ENCODE measurements around the gene CASK.

The CASK gene

GRCh38 chrX:41470706-41471105 lies 452.6 kb downstream of the CASK start:
- no peak for DNase-seq (ENCODE audit: low spot score)

- DNase-seq (ENCODE audit: low spot score), result no peak
Measured at GRCh38 chrX:41468647-41469323, 454.6 kb downstream of the CASK start.
